Brain microvascular endothelial cell (primary cell): Measurements from ENCODE around the gene SBNO2.

ENCODE experiments used
- DNase-seq: peaks from one replicate; pipeline ENCODE4 v3.0.0-alpha.2; 2020
- H3K27ac ChIP-seq: fragments of 250-450 bp; sonication (Bioruptor Pico); 2 replicates; pipeline ENCODE4 v1.5.1; 2020; ENCODE audit warnings: mild to moderate bottlenecking, moderate library complexity
- H3K27me3 ChIP-seq: fragments of 250-450 bp; sonication (Bioruptor Pico); replicated peaks from 2 replicates; pipeline ENCODE4 v1.5.1; 2020; ENCODE audit warnings: mild to moderate bottlenecking
- H3K36me3 ChIP-seq: fragments of 250-450 bp; sonication (Bioruptor Pico); replicated peaks from 2 replicates; pipeline ENCODE4 v1.5.1; 2020; ENCODE audit warnings: mild to moderate bottlenecking
- H3K4me3 ChIP-seq: 2 replicates; pipeline ENCODE4 v1.5.1; 2011; ENCODE audit warnings: low read depth, mild to moderate bottlenecking, control low read depth, low read length, moderate library complexity
- CTCF ChIP-seq: IDR thresholded peaks from 2 replicates; pipeline ENCODE4 v1.5.1; 2011; ENCODE audit warnings: low read depth, mild to moderate bottlenecking, moderate library complexity, low read length, control low read depth, inconsistent platforms; ENCODE audit errors: missing control alignments
- in situ Hi-C: cut with HindIII; loops from 2 replicates; pipeline ENCODE4 v1.10.0; 2017; ENCODE audit warnings: low sequenced_read_pairs, low pct_ligation_motif_present

The SBNO2 gene

GRCh38 chr19:1136621-1137317, 37.3 kb downstream of the SBNO2 start:
- in situ Hi-C loops, result no loop called here
- no peak for TF ChIP-seq CTCF
- no peak for DNase-seq
- no peak overlapping the region for H3K27ac ChIP-seq
- H3K27me3 ChIP-seq, result no peaks in the 10 kb centered on the region
- H3K4me3 ChIP-seq, result no peak overlapping the region
- peaks cover 3% of the 10 kb centered on the region for H3K36me3 ChIP-seq

GRCh38 chr19:1136201-1136600, 37.9 kb downstream of the SBNO2 start:
- H3K4me3 ChIP-seq, result no peak overlapping the region
- in situ Hi-C loops, result no loop called here
- no peak for TF ChIP-seq CTCF
- DNase-seq, result no peak
- H3K36me3 ChIP-seq, result peaks cover 3% of the 10 kb centered on the region
- no peak overlapping the region for H3K27ac ChIP-seq
- no peaks in the 10 kb centered on the region for H3K27me3 ChIP-seq

- TF ChIP-seq CTCF, result no peak
- H3K36me3 ChIP-seq, result no peaks in the 10 kb centered on the region
- H3K27me3 ChIP-seq, result no peaks in the 10 kb centered on the region
- in situ Hi-C loops, result no loop called here
- no peak overlapping the region for H3K27ac ChIP-seq
- no peak overlapping the region for H3K4me3 ChIP-seq
- DNase-seq, result no peak
Measured at GRCh38 chr19:1135454-1135853, 38.6 kb downstream of the SBNO2 start.

- Histone ChIP-seq H3K36me3 (no peaks in the 10 kb centered on the region), H3K4me3 (no peak overlapping the region), H3K27me3 (no peaks in the 10 kb centered on the region), H3K27ac (no peak overlapping the region)
- TF ChIP-seq CTCF, result no peak
- in situ Hi-C loops, result no loop called here
- no peak for DNase-seq
Measured at GRCh38 chr19:1134431-1134830, 39.6 kb downstream of the SBNO2 start.

- in situ Hi-C loops, result no loop called here
Measured at GRCh38 chr19:1133471-1133929, 40.6 kb downstream of the SBNO2 start.

More at GRCh38 chr19:1133471-1133929, 40.6 kb downstream of the SBNO2 start:
- DNase-seq, result no peak
- Histone ChIP-seq H3K36me3 (no peaks in the 10 kb centered on the region), H3K27me3 (no peaks in the 10 kb centered on the region), H3K27ac (no peak overlapping the region), H3K4me3 (no peak overlapping the region)
- TF ChIP-seq CTCF, result no peak
